ENCODE results near the gene OPN5.

OPN5 gene

DNA sequence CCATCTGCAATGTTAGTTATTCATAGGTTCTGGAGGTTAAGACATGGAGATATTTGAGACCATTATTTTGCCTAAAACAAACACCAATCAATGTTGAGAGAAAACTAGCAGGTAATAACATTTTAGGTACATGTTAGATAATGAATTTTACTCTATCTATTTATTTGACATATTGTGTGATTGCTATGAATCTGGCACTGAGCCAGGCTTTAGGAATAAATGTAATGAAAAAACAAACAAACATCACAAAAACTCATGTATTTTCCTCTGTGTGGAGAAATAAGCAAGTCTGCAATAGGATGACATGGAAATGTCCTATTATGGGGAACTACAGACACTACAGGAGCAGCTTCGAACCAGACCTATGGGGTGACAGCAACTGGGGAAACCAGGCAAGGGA, 57.8 kb downstream of the OPN5 start:
- Histone ChIP-seq H3K27ac (no peak overlapping the region), H3K36me3 (no peaks in the 10 kb centered on the region), H3K4me3 (ENCODE audit: low read depth in 1 of 2, low read length in 1 of 2) (no peak overlapping the region), H3K27me3 (no peaks in the 10 kb centered on the region), H3K9me3 (no peaks in the 10 kb centered on the region), H3K4me1 (ENCODE audit: control insufficient read depth in 1 of 2, insufficient read depth in 1 of 2, low read depth in 1 of 2, low read length in 1 of 2) (no peaks in the 10 kb centered on the region)
- TF ChIP-seq, protein P1, sequence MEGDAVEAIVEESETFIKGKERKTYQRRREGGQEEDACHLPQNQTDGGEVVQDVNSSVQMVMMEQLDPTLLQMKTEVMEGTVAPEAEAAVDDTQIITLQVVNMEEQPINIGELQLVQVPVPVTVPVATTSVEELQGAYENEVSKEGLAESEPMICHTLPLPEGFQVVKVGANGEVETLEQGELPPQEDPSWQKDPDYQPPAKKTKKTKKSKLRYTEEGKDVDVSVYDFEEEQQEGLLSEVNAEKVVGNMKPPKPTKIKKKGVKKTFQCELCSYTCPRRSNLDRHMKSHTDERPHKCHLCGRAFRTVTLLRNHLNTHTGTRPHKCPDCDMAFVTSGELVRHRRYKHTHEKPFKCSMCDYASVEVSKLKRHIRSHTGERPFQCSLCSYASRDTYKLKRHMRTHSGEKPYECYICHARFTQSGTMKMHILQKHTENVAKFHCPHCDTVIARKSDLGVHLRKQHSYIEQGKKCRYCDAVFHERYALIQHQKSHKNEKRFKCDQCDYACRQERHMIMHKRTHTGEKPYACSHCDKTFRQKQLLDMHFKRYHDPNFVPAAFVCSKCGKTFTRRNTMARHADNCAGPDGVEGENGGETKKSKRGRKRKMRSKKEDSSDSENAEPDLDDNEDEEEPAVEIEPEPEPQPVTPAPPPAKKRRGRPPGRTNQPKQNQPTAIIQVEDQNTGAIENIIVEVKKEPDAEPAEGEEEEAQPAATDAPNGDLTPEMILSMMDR (IDR thresholded peaks at IDR 0.05), result no peak

DNA sequence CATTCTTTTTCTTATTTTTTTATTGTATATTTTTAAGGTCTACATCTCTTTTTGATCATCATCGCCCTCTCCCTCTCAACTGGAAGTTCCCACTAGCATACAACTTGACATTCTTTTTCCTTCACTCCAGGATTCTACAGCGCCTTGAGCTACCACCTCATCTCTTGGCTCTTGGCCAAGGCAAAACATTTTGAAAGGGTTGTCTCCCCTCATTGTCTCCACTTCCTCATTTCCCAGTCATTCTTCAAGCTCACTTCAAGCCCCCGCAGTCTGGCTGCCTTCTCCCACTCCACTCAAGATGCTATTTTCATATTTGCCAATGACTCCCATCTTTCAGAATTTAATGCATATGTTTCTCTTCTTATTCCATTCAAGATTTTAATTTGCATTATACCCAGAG, 63.0 kb downstream of the OPN5 start:
- TF ChIP-seq, protein P1 (IDR thresholded peaks at IDR 0.05), result no peak
- H3K27ac ChIP-seq, result no peak overlapping the region
- no peaks in the 10 kb centered on the region for H3K4me1 ChIP-seq (ENCODE audit: control insufficient read depth in 1 of 2, insufficient read depth in 1 of 2, low read depth in 1 of 2, low read length in 1 of 2)
- no peaks in the 10 kb centered on the region for H3K9me3 ChIP-seq
- H3K27me3 ChIP-seq, result no peaks in the 10 kb centered on the region
- H3K36me3 ChIP-seq, result no peaks in the 10 kb centered on the region
- no peak overlapping the region for H3K4me3 ChIP-seq (ENCODE audit: low read depth in 1 of 2, low read length in 1 of 2)

DNA sequence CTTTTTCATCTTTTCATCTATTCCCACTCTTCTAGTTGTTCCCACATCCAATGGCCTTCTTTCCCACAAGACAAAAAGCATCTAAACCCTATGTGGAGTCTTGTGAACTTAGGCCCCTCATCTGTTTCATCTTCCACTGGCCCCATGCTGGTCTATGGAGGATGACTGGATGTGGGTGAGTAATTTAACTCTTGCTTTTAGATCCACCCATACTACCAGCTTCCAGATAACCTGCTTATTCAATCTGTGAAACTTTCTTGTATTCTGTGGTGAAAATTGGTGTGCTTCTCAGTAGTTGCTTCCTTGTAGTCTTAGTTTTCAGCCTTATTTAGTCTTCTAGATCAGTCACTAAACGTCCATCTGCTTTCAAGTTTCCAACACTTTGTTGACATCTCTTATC, 64.9 kb downstream of the OPN5 start:
- TF ChIP-seq, protein P1 (IDR thresholded peaks at IDR 0.05), result no peak
- Histone ChIP-seq H3K4me1 (ENCODE audit: control insufficient read depth in 1 of 2, insufficient read depth in 1 of 2, low read depth in 1 of 2, low read length in 1 of 2) (no peaks in the 10 kb centered on the region), H3K27me3 (no peaks in the 10 kb centered on the region), H3K36me3 (no peaks in the 10 kb centered on the region), H3K4me3 (ENCODE audit: low read depth in 1 of 2, low read length in 1 of 2) (no peak overlapping the region), H3K27ac (no peak overlapping the region), H3K9me3 (no peaks in the 10 kb centered on the region)

DNA sequence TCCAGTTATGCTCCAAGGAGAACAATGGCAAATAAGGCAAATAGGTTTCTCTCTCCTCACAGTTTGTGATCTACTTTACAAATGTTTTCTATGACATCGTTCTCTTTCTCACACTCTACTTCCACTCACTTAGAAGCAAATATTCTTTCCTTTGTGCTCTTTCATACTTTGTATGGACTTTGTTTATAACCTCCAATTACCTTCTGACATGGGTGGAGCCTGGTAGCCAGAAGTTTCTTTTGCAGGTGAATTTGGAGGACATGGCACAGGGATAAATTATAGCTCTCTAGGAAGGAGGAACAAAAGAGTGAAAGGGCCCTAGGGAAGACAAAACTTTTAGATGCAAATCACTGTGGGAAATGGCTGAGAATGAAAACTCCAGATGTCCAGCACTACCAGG, 69.3 kb downstream of the OPN5 start:
- no peaks in the 10 kb centered on the region for H3K4me1 ChIP-seq (ENCODE audit: control insufficient read depth in 1 of 2, insufficient read depth in 1 of 2, low read depth in 1 of 2, low read length in 1 of 2)
- no peaks in the 10 kb centered on the region for H3K27me3 ChIP-seq
- H3K9me3 ChIP-seq, result no peaks in the 10 kb centered on the region
- TF ChIP-seq, protein P1 (IDR thresholded peaks at IDR 0.05), result no peak
- no peak overlapping the region for H3K4me3 ChIP-seq (ENCODE audit: low read depth in 1 of 2, low read length in 1 of 2)
- H3K36me3 ChIP-seq, result no peaks in the 10 kb centered on the region
- H3K27ac ChIP-seq, result no peak overlapping the region

DNA sequence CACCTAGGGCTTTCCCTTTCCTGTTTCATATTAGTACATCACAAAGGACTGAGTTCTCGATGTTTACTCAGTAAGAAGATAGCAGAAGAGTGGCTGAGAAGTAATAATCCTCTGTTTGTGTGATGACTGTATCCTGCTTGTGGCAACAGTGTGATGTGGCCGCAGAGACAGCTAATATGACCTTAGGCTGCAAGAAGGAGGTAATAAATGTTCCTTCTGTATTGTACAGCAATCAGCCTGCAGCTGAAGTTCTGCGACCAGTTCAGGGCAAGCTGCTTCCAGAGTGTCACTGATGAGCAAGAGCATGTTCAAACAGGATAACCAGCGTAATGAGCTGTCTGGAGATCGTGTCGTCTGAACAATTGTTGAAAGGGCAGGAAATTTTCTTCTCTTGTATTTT, 70.9 kb downstream of the OPN5 start:
- no peaks in the 10 kb centered on the region for H3K9me3 ChIP-seq
- TF ChIP-seq, protein P1 (IDR thresholded peaks at IDR 0.05), result no peak
- H3K4me3 ChIP-seq (ENCODE audit: low read depth in 1 of 2, low read length in 1 of 2), result no peak overlapping the region
- H3K27ac ChIP-seq, result no peak overlapping the region
- no peaks in the 10 kb centered on the region for H3K4me1 ChIP-seq (ENCODE audit: control insufficient read depth in 1 of 2, insufficient read depth in 1 of 2, low read depth in 1 of 2, low read length in 1 of 2)
- H3K27me3 ChIP-seq, result no peaks in the 10 kb centered on the region
- H3K36me3 ChIP-seq, result no peaks in the 10 kb centered on the region

DNA sequence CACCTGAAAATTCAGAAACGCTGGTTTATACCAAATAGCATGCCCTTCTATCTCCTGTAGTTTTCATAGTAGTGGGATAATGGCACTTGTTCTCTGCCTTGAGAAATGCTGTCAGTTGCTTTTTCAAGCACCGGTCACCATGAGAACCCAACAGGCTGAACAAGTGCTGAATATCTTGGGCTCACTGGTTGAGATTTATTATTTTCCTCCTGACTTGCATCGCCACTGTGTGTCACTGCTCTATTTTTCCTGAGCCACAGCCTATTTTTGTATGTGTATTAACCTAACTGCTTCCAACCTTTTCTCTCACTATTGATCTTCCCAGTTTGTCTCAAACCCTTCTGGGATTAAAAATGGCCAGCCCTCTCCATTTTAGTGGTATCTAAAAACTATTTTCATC, 71.9 kb downstream of the OPN5 start:
- H3K36me3 ChIP-seq, result no peaks in the 10 kb centered on the region
- TF ChIP-seq, protein P1 (IDR thresholded peaks at IDR 0.05), result no peak
- no peaks in the 10 kb centered on the region for H3K4me1 ChIP-seq (ENCODE audit: control insufficient read depth in 1 of 2, insufficient read depth in 1 of 2, low read depth in 1 of 2, low read length in 1 of 2)
- no peak overlapping the region for H3K27ac ChIP-seq
- H3K9me3 ChIP-seq, result no peaks in the 10 kb centered on the region
- no peaks in the 10 kb centered on the region for H3K27me3 ChIP-seq
- H3K4me3 ChIP-seq (ENCODE audit: low read depth in 1 of 2, low read length in 1 of 2), result no peak overlapping the region

Measured in neutrophil (primary cell).